Neural progenitor cell (in vitro differentiated cells): ENCODE data around the gene PEAR1. TPM values are rescaled to one million over a fixed set of nuclear protein-coding genes. Genes with fewer than 3 reads are reported as not detected.
A peak's percentile ranks its signal among the peaks of the same experiment; 100 is the strongest.

ENCODE experiments used
- DNase-seq: peaks from one replicate; pipeline ENCODE4 v3.0.0-alpha.2; 2016; ENCODE audit warnings: low spot score
- H2AFZ ChIP-seq: fragments of 200-600 bp; sonication (generic); replicated peaks from 2 replicates; pipeline ENCODE4 v1.6.1; 2016; ENCODE audit warnings: antibody characterized with exemption
- H3F3A ChIP-seq: fragments of 200-600 bp; sonication (generic); 2 replicates; pipeline ENCODE4 v1.6.1; 2016; ENCODE audit warnings: antibody characterized with exemption, low read depth
- H3K27ac ChIP-seq: fragments of 200-600 bp; sonication (generic); 2 replicates; pipeline ENCODE4 v1.5.1; 2016; ENCODE audit warnings: mild to moderate bottlenecking
- H3K27me3 ChIP-seq: fragments of 200-600 bp; sonication (generic); 2 replicates; pipeline ENCODE4 v1.6.1; 2016; ENCODE audit warnings: mild to moderate bottlenecking, moderate library complexity
- H3K36me3 ChIP-seq: fragments of 200-600 bp; sonication (generic); 2 replicates; pipeline ENCODE4 v1.5.1; 2016
- H3K4me1 ChIP-seq: fragments of 200-600 bp; sonication (generic); 2 replicates; pipeline ENCODE4 v1.6.1; 2016; ENCODE audit warnings: mixed run types
- H3K4me2 ChIP-seq: fragments of 200-600 bp; sonication (generic); 2 replicates; pipeline ENCODE4 v1.6.1; 2016
- H3K4me3 ChIP-seq: fragments of 200-600 bp; sonication (generic); 2 replicates; pipeline ENCODE4 v1.5.1; 2016
- H3K79me2 ChIP-seq: fragments of 200-600 bp; sonication (generic); 2 replicates; pipeline ENCODE4 v1.6.1; 2016; ENCODE audit warnings: low read depth
- H3K9ac ChIP-seq: fragments of 200-600 bp; sonication (generic); 2 replicates; pipeline ENCODE4 v1.6.1; 2016
- H3K9me3 ChIP-seq: fragments of 200-600 bp; sonication (generic); 2 replicates; pipeline ENCODE4 v1.5.1; 2016; ENCODE audit warnings: low read depth
- H4K20me1 ChIP-seq: fragments of 200-600 bp; sonication (generic); 2 replicates; pipeline ENCODE4 v1.6.1; 2016; ENCODE audit warnings: low read depth
- H3K27ac Mint-ChIP-seq: 3 replicates; pipeline ENCODE4 v1.8.0; 2021; ENCODE audit warnings: mixed read lengths
- H3K27me3 Mint-ChIP-seq: 2 replicates; pipeline ENCODE4 v1.8.0; 2022; ENCODE audit warnings: low read depth, mild to moderate bottlenecking, inconsistent platforms, moderate library complexity, mixed read lengths; ENCODE audit not compliant: insufficient read depth
- H3K36me3 Mint-ChIP-seq: 3 replicates; pipeline ENCODE4 v1.8.0; 2021; ENCODE audit warnings: mixed read lengths
- H3K4me1 Mint-ChIP-seq: 3 replicates; pipeline ENCODE4 v1.8.0; 2021; ENCODE audit warnings: mixed read lengths
- H3K4me3 Mint-ChIP-seq: 3 replicates; pipeline ENCODE4 v1.8.0; 2021; ENCODE audit warnings: mild to moderate bottlenecking, moderate library complexity, mixed read lengths
- H3K9me3 Mint-ChIP-seq: 3 replicates; pipeline ENCODE4 v1.8.0; 2020; ENCODE audit warnings: mixed read lengths
- EZH2 ChIP-seq: fragments of 200-600 bp; sonication (generic); IDR thresholded peaks from 2 replicates; pipeline ENCODE4 v1.6.1; 2017; ENCODE audit warnings: antibody characterized with exemption, mild to moderate bottlenecking, moderate library complexity
- EZH2phosphoT487 ChIP-seq: fragments of 200-600 bp; sonication (generic); IDR thresholded peaks from 2 replicates; pipeline ENCODE4 v1.6.1; 2017; ENCODE audit warnings: antibody characterized with exemption
- total RNA-seq: library from RNA; depleted of rRNA; stranded (reverse); fragments of >200 nt; gene quantifications from 2 replicates; pipeline ENCODE4 v1.2.3, GENCODE V29; 2015; ENCODE audit warnings: low replicate concordance
- TF ChIP-seq, protein P1 (sequence below): fragments of 200-600 bp; sonication (generic); IDR thresholded peaks from 2 replicates; pipeline ENCODE4 v1.5.1; 2017; ENCODE audit warnings: antibody characterized with exemption, mild to moderate bottlenecking

PEAR1 gene
- total RNA-seq, 1 donor from 2014 or later, result not detected

- TF ChIP-seq EZH2 (no peak), EZH2phosphoT487 (no peak)
- TF ChIP-seq, protein P1, sequence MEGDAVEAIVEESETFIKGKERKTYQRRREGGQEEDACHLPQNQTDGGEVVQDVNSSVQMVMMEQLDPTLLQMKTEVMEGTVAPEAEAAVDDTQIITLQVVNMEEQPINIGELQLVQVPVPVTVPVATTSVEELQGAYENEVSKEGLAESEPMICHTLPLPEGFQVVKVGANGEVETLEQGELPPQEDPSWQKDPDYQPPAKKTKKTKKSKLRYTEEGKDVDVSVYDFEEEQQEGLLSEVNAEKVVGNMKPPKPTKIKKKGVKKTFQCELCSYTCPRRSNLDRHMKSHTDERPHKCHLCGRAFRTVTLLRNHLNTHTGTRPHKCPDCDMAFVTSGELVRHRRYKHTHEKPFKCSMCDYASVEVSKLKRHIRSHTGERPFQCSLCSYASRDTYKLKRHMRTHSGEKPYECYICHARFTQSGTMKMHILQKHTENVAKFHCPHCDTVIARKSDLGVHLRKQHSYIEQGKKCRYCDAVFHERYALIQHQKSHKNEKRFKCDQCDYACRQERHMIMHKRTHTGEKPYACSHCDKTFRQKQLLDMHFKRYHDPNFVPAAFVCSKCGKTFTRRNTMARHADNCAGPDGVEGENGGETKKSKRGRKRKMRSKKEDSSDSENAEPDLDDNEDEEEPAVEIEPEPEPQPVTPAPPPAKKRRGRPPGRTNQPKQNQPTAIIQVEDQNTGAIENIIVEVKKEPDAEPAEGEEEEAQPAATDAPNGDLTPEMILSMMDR, result no peak
- H3K9me3 ChIP-seq, result no peaks in the 10 kb centered on the region
- Mint-ChIP-seq H3K4me3 (no peak overlapping the region), H3K27me3 (peaks cover 13% of the 10 kb centered on the region), H3K27ac (no peak overlapping the region), H3K9me3 (no peaks in the 10 kb centered on the region), H3K36me3 (no peaks in the 10 kb centered on the region), H3K4me1 (peaks cover 45% of the 10 kb centered on the region)
- DNase-seq, result no peak
- H3K4me3 ChIP-seq, result no peak overlapping the region
- peaks cover 2% of the 10 kb centered on the region for H4K20me1 ChIP-seq
- peaks cover 8% of the 10 kb centered on the region for H3F3A ChIP-seq
- H2AFZ ChIP-seq, result no peak overlapping the region
- H3K4me1 ChIP-seq, result peaks cover 14% of the 10 kb centered on the region
- H3K79me2 ChIP-seq, result no peaks in the 10 kb centered on the region
- no peak overlapping the region for H3K9ac ChIP-seq
- no peak overlapping the region for H3K4me2 ChIP-seq
- no peaks in the 10 kb centered on the region for H3K36me3 ChIP-seq
- H3K27me3 ChIP-seq, result peaks cover 39% of the 10 kb centered on the region
- no peak overlapping the region for H3K27ac ChIP-seq
Measured at GRCh38 chr1:156898161-156898566, 4.6 kb downstream of the PEAR1 start.

- peaks cover 7% of the 10 kb centered on the region for H3K4me1 ChIP-seq
- H3K36me3 Mint-ChIP-seq, result no peaks in the 10 kb centered on the region
- peaks cover 44% of the 10 kb centered on the region for H3K4me1 Mint-ChIP-seq
- no peak overlapping the region for H3K27ac Mint-ChIP-seq
- no peaks in the 10 kb centered on the region for H3K79me2 ChIP-seq
- DNase-seq, result no peak
- TF ChIP-seq EZH2 (no peak), EZH2phosphoT487 (no peak)
- TF ChIP-seq, protein P1, result no peak
- no peak overlapping the region for H3K27ac ChIP-seq
- peaks cover 30% of the 10 kb centered on the region for H3K27me3 ChIP-seq
- no peak overlapping the region for H2AFZ ChIP-seq
- H4K20me1 ChIP-seq, result no peaks in the 10 kb centered on the region
- H3F3A ChIP-seq, result peaks cover 1% of the 10 kb centered on the region
- H3K9me3 Mint-ChIP-seq, result no peaks in the 10 kb centered on the region
- H3K9me3 ChIP-seq, result no peaks in the 10 kb centered on the region
- H3K27me3 Mint-ChIP-seq, result peaks cover 12% of the 10 kb centered on the region
- no peak overlapping the region for H3K4me3 ChIP-seq
- no peak overlapping the region for H3K4me2 ChIP-seq
- H3K9ac ChIP-seq, result no peak overlapping the region
- no peak overlapping the region for H3K4me3 Mint-ChIP-seq
- H3K36me3 ChIP-seq, result no peaks in the 10 kb centered on the region
Measured at GRCh38 chr1:156898971-156899664, 5.6 kb downstream of the PEAR1 start.

- Histone ChIP-seq H3K27ac (no peak overlapping the region), H3K27me3 (peaks cover 20% of the 10 kb centered on the region), H3K79me2 (no peaks in the 10 kb centered on the region), H3K9me3 (no peaks in the 10 kb centered on the region), H3K4me1 (peaks cover 7% of the 10 kb centered on the region), H3K4me2 (no peak overlapping the region), H2AFZ (no peak overlapping the region), H3K36me3 (no peaks in the 10 kb centered on the region), H3K9ac (no peak overlapping the region), H3F3A (no peaks in the 10 kb centered on the region), H4K20me1 (no peaks in the 10 kb centered on the region), H3K4me3 (no peak overlapping the region)
- peaks cover 39% of the 10 kb centered on the region for H3K4me1 Mint-ChIP-seq
- DNase-seq, result no peak
- peak overlapping the region; percentile 18 for H3K4me3 Mint-ChIP-seq
- no peaks in the 10 kb centered on the region for H3K9me3 Mint-ChIP-seq
- peaks cover 12% of the 10 kb centered on the region for H3K27me3 Mint-ChIP-seq
- H3K36me3 Mint-ChIP-seq, result no peaks in the 10 kb centered on the region
- TF ChIP-seq EZH2 (no peak), EZH2phosphoT487 (no peak)
- TF ChIP-seq, protein P1, result no peak
- H3K27ac Mint-ChIP-seq, result peak overlapping the region; percentile 50
Measured at GRCh38 chr1:156899956-156900718, 6.6 kb downstream of the PEAR1 start.
